BJ (cell line): ENCODE data around the gene PRDX2. TPM values are rescaled to one million over a fixed set of nuclear protein-coding genes. Genes with fewer than 3 reads are reported as not detected.

Experiments used
- CTCF ChIA-PET: fragments of 350-600 bp; formaldehyde crosslinking; extraction: SDS; loops from one replicate; lab custom pipeline; 2021; ENCODE audit warnings: antibody characterized with exemption, inconsistent platforms; lab: Yijun Ruan, JAX
- POLR2A ChIA-PET: fragments of 300-600 bp; sonication (Branson Sonifier 250); formaldehyde crosslinking; extraction: SDS; loops from one replicate; lab custom pipeline; 2021; ENCODE audit warnings: antibody characterized with exemption; lab: Charles Lee
- DNase-seq: peaks from one replicate; pipeline ENCODE4 v3.0.0-alpha.2; 2011; ENCODE audit warnings: low read depth
- H3K27me3 ChIP-seq: 2 replicates; pipeline ENCODE4 v1.6.0; 2011; ENCODE audit warnings: low read length; ENCODE audit not compliant: control insufficient read depth, insufficient read depth
- H3K36me3 ChIP-seq: 2 replicates; pipeline ENCODE4 v1.5.1; 2011; ENCODE audit warnings: low read length; ENCODE audit not compliant: control insufficient read depth, insufficient read depth
- H3K4me3 ChIP-seq: 2 replicates; pipeline ENCODE4 v1.5.1; 2011; ENCODE audit warnings: low read depth, mild to moderate bottlenecking, control low read depth, low read length
- CTCF ChIP-seq: IDR thresholded peaks from 2 replicates; pipeline ENCODE4 v1.5.1; 2011; ENCODE audit warnings: low read depth, mild to moderate bottlenecking, control low read depth, inconsistent platforms, low read length, moderate library complexity; ENCODE audit not compliant: insufficient read depth
- polyA plus RNA-seq: library from polyadenylated mRNA; depleted of rRNA; stranded (reverse); fragments of >200 nt; gene quantifications from 2 replicates; pipeline ENCODE4 v1.2.3, GENCODE V29; 2011

The PRDX2 gene
- polyA plus RNA-seq, 1 experiment: 267 TPM

- no peak overlapping the region for H3K4me3 ChIP-seq
- peaks cover 12% of the 10 kb centered on the region for H3K27me3 ChIP-seq
- no peak for TF ChIP-seq CTCF
- no peaks in the 10 kb centered on the region for H3K36me3 ChIP-seq
- POLR2A ChIA-PET: no interaction called here
- no peak for DNase-seq
- CTCF ChIA-PET: interaction anchor here (13.2 kb wide), 1 partner anchor 80 kb away, joined by 355 read pairs; no protein-coding TSS in a partner anchor
Measured at GRCh38 chr19:12842511-12842910, 40.9 kb upstream of the PRDX2 start.

- no peak for DNase-seq
- TF ChIP-seq CTCF: no peak
- Histone ChIP-seq H3K36me3 (no peaks in the 10 kb centered on the region), H3K4me3 (peak overlapping the region; percentile 25), H3K27me3 (peaks cover 20% of the 10 kb centered on the region)
- CTCF ChIA-PET: no interaction called here
- POLR2A ChIA-PET: no interaction called here
Measured at GRCh38 chr19:12841094-12841493, 39.5 kb upstream of the PRDX2 start.

GRCh38 chr19:12840091-12841079 lies 38.8 kb upstream of the PRDX2 start:
- ChIA-PET POLR2A (no interaction called here), CTCF (no interaction called here)
- DNase-seq: peak; percentile 25
- H3K4me3 ChIP-seq: peak overlapping the region; percentile 25
- no peak for TF ChIP-seq CTCF
- H3K27me3 ChIP-seq: peaks cover 26% of the 10 kb centered on the region
- no peaks in the 10 kb centered on the region for H3K36me3 ChIP-seq

- Histone ChIP-seq H3K27me3 (peaks cover 39% of the 10 kb centered on the region), H3K4me3 (no peak overlapping the region), H3K36me3 (no peaks in the 10 kb centered on the region)
- DNase-seq: no peak
- no peak for TF ChIP-seq CTCF
- POLR2A ChIA-PET: no interaction called here
- CTCF ChIA-PET: interaction anchor here (0.5 to 3.0 kb wide), 4 partner anchors 8 to 1215 kb away, joined by 3 to 21 read pairs (median 8); no protein-coding TSS in a partner anchor
Measured at GRCh38 chr19:12838886-12839756, 37.5 kb upstream of the PRDX2 start.
